ENCODE data around the gene MYRFL. TPM values are rescaled to one million over a fixed set of nuclear protein-coding genes. Genes with fewer than 3 reads are reported as not detected.

Gene MYRFL
- total RNA-seq, 2 donors from 2014 or later, result not detected

DNA sequence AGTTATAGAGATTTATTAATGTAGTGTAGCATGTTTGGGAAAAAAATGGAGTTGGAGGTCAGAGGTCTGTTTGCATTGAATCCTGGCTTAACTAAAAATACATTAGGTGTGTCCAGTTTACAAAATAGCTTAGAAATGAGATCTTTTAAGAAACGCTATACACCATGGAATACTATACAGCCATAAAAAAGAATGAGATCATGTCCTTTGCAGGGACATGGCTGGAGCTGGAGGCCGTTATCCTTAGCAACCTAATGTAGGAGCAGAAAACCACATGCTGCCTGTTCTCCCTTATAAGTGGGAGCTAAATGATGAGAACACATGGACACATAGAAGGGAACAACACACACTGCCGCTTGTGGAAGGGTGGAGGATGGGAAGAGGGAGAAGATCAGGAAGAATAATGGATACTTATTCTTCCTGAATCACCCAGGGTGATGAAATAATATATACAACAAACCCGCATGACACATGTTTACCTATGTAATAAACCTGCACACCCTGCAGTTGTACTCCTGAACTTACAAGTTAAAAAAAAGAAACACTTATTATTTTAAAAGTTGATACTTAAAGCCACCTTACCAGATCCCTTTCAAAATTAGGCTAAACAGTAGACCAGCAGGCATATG, 14.0 kb upstream of the MYRFL start:
- Histone ChIP-seq H3K4me1 (no peaks in the 10 kb centered on the region), H3K27ac (no peak overlapping the region), H3K9me3 (no peaks in the 10 kb centered on the region), H3K27me3 (no peaks in the 10 kb centered on the region), H3K4me3 (no peak overlapping the region), H3K36me3 (no peaks in the 10 kb centered on the region)
- DNase-seq (ENCODE audit: low spot score), result no peak
- TF ChIP-seq, protein P1, sequence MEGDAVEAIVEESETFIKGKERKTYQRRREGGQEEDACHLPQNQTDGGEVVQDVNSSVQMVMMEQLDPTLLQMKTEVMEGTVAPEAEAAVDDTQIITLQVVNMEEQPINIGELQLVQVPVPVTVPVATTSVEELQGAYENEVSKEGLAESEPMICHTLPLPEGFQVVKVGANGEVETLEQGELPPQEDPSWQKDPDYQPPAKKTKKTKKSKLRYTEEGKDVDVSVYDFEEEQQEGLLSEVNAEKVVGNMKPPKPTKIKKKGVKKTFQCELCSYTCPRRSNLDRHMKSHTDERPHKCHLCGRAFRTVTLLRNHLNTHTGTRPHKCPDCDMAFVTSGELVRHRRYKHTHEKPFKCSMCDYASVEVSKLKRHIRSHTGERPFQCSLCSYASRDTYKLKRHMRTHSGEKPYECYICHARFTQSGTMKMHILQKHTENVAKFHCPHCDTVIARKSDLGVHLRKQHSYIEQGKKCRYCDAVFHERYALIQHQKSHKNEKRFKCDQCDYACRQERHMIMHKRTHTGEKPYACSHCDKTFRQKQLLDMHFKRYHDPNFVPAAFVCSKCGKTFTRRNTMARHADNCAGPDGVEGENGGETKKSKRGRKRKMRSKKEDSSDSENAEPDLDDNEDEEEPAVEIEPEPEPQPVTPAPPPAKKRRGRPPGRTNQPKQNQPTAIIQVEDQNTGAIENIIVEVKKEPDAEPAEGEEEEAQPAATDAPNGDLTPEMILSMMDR (IDR thresholded peaks at IDR 0.05), result no peak

DNA sequence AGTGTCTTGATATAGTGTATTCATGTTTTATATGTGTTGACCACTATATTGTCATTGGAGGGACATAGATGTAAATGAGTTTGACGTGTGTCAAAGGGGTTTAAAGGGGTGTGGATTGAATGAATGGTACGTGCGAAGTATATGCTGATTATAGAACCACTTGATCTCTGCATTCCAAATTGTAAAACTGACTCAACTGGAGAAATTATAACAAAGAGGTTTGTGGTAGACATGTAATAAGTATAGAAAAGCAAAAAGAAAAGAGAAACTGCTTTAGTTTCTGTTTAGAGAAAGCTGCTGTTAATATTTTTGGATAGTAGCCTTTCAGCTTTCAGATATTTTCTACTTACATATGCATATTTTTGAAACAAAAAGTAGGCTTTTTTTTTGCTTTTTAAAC, 8.9 kb upstream of the MYRFL start:
- TF ChIP-seq, protein P1 (IDR thresholded peaks at IDR 0.05), result no peak
- Histone ChIP-seq H3K9me3 (no peaks in the 10 kb centered on the region), H3K4me3 (no peak overlapping the region)

DNA sequence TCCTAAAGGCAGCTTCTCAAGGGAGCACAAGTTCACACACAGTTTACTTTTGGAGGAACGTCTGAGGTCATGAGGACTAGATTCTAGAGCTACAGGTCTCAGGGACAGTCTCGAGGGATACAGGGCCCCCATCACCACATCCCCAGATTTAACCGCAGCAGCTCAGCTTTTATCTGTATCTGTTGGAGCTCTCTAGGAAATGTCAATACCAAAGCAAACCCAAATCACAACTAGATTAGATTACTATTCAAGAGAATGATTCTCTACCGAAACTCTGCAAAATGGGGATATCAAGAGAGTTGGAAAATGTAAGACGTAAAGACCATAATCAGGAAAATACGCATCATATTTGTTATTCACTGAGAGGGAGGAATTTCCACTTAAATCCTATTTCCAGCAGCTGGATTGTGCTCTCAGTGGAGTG, 4.0 kb upstream of the MYRFL start:
- H3K4me3 ChIP-seq, result no peak overlapping the region
- DNase-seq (ENCODE audit: low spot score), result no peak
- no peak overlapping the region for H3K27ac ChIP-seq
- H3K36me3 ChIP-seq, result no peaks in the 10 kb centered on the region
- TF ChIP-seq, protein P1 (IDR thresholded peaks at IDR 0.05), result no peak
- no peaks in the 10 kb centered on the region for H3K9me3 ChIP-seq
- no peaks in the 10 kb centered on the region for H3K27me3 ChIP-seq
- H3K4me1 ChIP-seq, result peaks cover 0 to 8% of the 10 kb centered on the region in 2 donors

More for the DNA sequence above, 8.9 kb upstream of the MYRFL start:
- peaks cover 0 to under 1% of the 10 kb centered on the region in 2 donors for H3K4me1 ChIP-seq
- H3K36me3 ChIP-seq, result no peaks in the 10 kb centered on the region
- H3K27ac ChIP-seq, result no peak overlapping the region
- no peak for DNase-seq (ENCODE audit: low spot score)
- H3K27me3 ChIP-seq, result no peaks in the 10 kb centered on the region

DNA sequence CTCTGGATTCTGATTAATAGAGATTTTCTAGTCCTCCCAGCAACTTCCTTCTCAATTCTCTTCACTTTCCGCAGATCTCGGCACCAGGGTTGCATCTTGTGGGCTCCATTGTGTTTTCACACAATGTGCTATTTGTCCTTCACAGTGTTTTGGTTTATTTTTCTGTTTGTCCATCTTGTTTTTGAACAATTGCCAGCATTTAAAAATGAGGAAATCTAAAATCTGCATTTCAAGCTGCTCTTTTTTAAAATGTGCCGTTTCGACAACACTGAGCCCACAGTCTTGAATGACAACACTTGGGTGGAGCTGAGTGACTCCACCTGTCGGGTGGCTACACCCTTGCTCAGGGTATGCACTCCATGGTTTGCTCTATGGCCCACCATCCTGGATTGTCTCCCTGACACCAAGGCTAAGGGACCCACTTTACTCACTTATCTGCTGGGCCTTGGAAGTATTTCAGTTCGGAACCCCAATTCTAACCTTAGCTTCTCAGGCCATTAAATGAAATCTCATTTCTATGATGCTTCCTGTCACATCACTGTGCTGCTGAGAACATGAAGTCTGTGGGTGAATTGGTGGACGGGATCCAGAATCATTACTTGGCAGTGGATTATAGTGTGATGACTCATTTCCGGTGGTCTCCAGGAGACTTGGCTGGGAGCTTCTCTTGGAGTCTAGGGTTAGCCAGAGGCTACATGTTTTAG, 3.4 kb upstream of the MYRFL start:
- Histone ChIP-seq H3K27me3 (no peaks in the 10 kb centered on the region), H3K36me3 (no peaks in the 10 kb centered on the region), H3K4me3 (no peak overlapping the region), H3K27ac (no peak overlapping the region), H3K4me1 (peaks cover 0 to 8% of the 10 kb centered on the region in 2 donors), H3K9me3 (no peaks in the 10 kb centered on the region)
- TF ChIP-seq, protein P1 (IDR thresholded peaks at IDR 0.05), result no peak
- no peak for DNase-seq (ENCODE audit: low spot score)

DNA sequence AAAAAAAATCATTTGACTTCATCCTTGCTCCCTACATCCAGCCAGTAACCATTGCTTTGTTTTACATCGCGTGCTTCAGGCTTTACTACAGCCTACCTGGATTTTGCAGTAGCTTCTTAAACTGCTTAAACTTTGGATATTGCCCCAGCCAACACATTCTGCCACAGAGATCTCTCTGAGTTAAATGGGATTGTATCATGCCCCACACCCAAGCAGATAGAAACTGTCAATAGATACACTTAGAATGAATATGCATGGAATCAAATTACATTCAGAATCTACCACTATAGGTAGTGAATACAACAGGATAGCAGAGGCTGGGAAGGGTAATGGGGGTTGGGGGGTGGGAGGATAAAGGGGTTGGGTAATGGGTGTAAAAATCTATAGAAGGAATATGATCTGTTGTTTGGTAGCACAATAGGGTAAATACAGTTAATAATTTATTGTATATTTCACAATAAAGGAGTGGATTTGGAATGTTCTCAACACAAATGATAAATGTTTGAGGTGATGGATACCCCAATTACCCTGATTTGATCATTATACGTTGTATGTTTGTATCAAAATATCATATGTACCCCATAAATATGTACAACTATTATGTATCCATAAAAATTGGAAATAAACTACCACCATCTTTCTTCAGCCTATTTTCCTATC, 2.7 kb upstream of the MYRFL start:
- H3K4me1 ChIP-seq, result peaks cover 0 to 8% of the 10 kb centered on the region in 2 donors
- H3K36me3 ChIP-seq, result no peaks in the 10 kb centered on the region
- DNase-seq (ENCODE audit: low spot score), result no peak
- H3K27ac ChIP-seq, result no peak overlapping the region
- TF ChIP-seq, protein P1 (IDR thresholded peaks at IDR 0.05), result no peak
- H3K27me3 ChIP-seq, result no peaks in the 10 kb centered on the region
- H3K4me3 ChIP-seq, result no peak overlapping the region
- H3K9me3 ChIP-seq, result no peaks in the 10 kb centered on the region
